ENCODE results near the gene GPR62. TPM values are rescaled to one million over a fixed set of nuclear protein-coding genes. Genes with fewer than 3 reads are reported as not detected.

Gene GPR62
- total RNA-seq, 1 experiment from 2014 or later = not detected

DNA sequence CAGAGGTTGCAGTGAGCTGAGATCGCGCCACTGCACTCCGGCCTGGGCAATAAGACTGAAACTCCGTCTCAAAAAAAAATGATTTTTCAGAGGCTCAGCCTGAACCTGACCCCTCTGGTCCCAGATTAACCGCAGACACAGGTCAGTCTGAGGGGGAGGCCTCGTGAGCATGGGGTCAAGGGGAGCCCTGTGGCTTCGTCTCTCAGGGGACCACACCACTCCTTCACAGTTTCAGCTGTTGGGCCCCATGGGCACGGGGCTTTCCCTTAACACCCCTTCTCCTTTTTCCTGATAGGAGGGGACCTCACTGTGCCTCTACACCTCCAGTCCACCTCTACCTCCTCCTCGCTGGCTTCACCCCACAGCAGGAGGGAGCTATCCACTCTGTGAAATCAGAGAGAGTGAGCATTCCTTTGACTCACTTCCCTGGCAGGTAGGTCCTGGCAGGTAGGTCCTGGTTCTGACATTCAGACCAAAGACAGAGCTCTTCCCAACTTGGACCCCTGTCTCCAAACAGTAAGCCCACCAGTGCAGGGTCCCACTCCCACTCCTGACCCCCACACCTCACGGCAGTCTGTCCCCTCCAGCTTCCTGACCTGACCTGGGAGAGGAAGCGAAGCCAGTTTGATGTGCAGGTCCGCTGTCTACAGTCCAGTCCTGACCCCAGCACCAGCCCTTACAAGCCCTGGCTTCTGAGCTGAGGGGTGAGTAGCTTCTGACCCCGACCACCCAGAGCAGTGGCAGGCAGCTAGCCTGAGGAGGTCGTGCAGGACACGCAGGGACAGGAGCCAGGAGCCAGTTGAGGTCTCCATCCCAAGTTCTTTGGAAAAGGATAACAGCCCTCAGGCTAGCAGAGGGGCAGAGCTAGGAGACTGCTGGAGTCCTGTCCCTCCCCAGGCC, 22.5 kb upstream of the GPR62 start:
- Histone ChIP-seq H3K27ac (ENCODE audit: low read length) (no peak overlapping the region), H3K27me3 (ENCODE audit: control insufficient read depth, insufficient read depth, low read length) (no peaks in the 10 kb centered on the region), H3K4me1 (ENCODE audit: control insufficient read depth, insufficient read depth, low read length) (no peaks in the 10 kb centered on the region), H3K36me3 (ENCODE audit: control insufficient read depth, insufficient read depth, low read length) (no peaks in the 10 kb centered on the region), H3K9me3 (ENCODE audit: control insufficient read depth, insufficient read depth, low read depth, low read length) (no peaks in the 10 kb centered on the region), H3K4me3 (ENCODE audit: low read depth in 2 of 2, low read length in 2 of 2) (no peak overlapping the region)
- TF ChIP-seq, protein P1, sequence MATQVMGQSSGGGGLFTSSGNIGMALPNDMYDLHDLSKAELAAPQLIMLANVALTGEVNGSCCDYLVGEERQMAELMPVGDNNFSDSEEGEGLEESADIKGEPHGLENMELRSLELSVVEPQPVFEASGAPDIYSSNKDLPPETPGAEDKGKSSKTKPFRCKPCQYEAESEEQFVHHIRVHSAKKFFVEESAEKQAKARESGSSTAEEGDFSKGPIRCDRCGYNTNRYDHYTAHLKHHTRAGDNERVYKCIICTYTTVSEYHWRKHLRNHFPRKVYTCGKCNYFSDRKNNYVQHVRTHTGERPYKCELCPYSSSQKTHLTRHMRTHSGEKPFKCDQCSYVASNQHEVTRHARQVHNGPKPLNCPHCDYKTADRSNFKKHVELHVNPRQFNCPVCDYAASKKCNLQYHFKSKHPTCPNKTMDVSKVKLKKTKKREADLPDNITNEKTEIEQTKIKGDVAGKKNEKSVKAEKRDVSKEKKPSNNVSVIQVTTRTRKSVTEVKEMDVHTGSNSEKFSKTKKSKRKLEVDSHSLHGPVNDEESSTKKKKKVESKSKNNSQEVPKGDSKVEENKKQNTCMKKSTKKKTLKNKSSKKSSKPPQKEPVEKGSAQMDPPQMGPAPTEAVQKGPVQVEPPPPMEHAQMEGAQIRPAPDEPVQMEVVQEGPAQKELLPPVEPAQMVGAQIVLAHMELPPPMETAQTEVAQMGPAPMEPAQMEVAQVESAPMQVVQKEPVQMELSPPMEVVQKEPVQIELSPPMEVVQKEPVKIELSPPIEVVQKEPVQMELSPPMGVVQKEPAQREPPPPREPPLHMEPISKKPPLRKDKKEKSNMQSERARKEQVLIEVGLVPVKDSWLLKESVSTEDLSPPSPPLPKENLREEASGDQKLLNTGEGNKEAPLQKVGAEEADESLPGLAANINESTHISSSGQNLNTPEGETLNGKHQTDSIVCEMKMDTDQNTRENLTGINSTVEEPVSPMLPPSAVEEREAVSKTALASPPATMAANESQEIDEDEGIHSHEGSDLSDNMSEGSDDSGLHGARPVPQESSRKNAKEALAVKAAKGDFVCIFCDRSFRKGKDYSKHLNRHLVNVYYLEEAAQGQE (IDR thresholded peaks at IDR 0.05; ENCODE audit: insufficient read depth in 1 of 2, low read depth in 2 of 2, low read length in 1 of 2) = no peak
- no peak for TF ChIP-seq POLR2AphosphoS5 (IDR thresholded peaks at IDR 0.05; ENCODE audit: low read depth, low read length)
- TF ChIP-seq, protein P2, sequence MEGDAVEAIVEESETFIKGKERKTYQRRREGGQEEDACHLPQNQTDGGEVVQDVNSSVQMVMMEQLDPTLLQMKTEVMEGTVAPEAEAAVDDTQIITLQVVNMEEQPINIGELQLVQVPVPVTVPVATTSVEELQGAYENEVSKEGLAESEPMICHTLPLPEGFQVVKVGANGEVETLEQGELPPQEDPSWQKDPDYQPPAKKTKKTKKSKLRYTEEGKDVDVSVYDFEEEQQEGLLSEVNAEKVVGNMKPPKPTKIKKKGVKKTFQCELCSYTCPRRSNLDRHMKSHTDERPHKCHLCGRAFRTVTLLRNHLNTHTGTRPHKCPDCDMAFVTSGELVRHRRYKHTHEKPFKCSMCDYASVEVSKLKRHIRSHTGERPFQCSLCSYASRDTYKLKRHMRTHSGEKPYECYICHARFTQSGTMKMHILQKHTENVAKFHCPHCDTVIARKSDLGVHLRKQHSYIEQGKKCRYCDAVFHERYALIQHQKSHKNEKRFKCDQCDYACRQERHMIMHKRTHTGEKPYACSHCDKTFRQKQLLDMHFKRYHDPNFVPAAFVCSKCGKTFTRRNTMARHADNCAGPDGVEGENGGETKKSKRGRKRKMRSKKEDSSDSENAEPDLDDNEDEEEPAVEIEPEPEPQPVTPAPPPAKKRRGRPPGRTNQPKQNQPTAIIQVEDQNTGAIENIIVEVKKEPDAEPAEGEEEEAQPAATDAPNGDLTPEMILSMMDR (IDR thresholded peaks at IDR 0.05) = no peak
- no peak for TF ChIP-seq TCF7L2 (IDR thresholded peaks at IDR 0.05; ENCODE audit: low read depth, low read length)
- no peak for TF ChIP-seq SIN3A (IDR thresholded peaks at IDR 0.05; ENCODE audit: borderline replicate concordance, insufficient read depth, low read depth, low read length)
- in situ Hi-C loops (cut with HindIII; ENCODE audit: low pct_unique_long_range_greater_than_20kb, low sequenced_read_pairs) (no loop called here), intact Hi-C loops (cut with micrococcal nuclease; ENCODE audit: unreplicated experiment) (no loop called here)
- CTCF ChIA-PET = interaction anchor here (0.6 kb wide), 1 partner anchor 26 kb away, joined by 3 read pairs; no protein-coding TSS in a partner anchor
- BruUV-seq (replicated peaks) = no TSS peak
- DNase-seq (ENCODE audit: low read depth, low spot score) (no peak), ATAC-seq (no peak)
- POLR2A ChIA-PET = interaction anchor here (0.5 kb wide), 1 partner anchor 393 kb away, joined by 3 read pairs; no protein-coding TSS in a partner anchor

DNA sequence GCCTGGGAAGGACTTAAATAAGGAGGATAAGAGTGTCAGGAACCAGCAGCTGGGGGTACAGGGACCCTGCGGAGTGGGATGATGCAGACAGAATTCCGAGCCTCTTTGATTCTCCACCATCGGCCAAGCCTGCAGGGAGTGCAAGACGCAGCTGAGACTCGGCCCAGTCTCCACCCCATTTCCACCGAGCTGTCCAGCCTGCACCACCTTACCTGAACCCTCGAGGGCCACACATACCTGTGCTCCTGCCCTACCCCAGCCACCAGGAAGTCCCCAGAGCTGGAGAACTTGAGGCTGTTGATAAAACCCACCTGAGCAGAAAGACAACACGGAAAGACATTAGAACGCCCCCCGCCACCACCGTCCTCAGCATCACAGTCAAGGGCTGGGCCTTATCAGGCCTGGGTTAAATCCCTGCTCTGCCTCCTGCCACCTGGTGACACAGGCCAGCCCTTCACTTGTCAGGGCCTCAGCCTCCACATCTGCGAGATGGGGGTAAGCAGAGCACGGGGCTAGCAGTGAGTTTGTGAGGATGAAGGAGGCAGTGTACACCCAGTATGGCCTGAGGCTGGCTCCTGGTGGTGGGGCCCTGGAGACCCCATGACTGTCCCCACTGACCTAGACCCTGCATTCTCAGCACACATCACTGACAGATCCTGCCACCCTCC, 21.6 kb upstream of the GPR62 start:
- intact Hi-C loops (cut with micrococcal nuclease; ENCODE audit: unreplicated experiment) = no loop called here
- BruUV-seq (replicated peaks) = no TSS peak
- H3K4me3 ChIP-seq (ENCODE audit: low read depth in 2 of 2, low read length in 2 of 2) = no peak overlapping the region
- H3K9me3 ChIP-seq (ENCODE audit: control insufficient read depth, insufficient read depth, low read depth, low read length) = no peaks in the 10 kb centered on the region
- no peaks in the 10 kb centered on the region for H3K36me3 ChIP-seq (ENCODE audit: control insufficient read depth, insufficient read depth, low read length)
- in situ Hi-C loops (cut with HindIII; ENCODE audit: low pct_unique_long_range_greater_than_20kb, low sequenced_read_pairs) = no loop called here
- TF ChIP-seq, protein P1 (IDR thresholded peaks at IDR 0.05; ENCODE audit: insufficient read depth in 1 of 2, low read depth in 2 of 2, low read length in 1 of 2) = no peak
- TF ChIP-seq POLR2AphosphoS5 (IDR thresholded peaks at IDR 0.05; ENCODE audit: low read depth, low read length) = no peak
- TF ChIP-seq TCF7L2 (IDR thresholded peaks at IDR 0.05; ENCODE audit: low read depth, low read length) = no peak
- TF ChIP-seq SIN3A (IDR thresholded peaks at IDR 0.05; ENCODE audit: borderline replicate concordance, insufficient read depth, low read depth, low read length) = no peak
- ATAC-seq = no peak
- no peaks in the 10 kb centered on the region for H3K27me3 ChIP-seq (ENCODE audit: control insufficient read depth, insufficient read depth, low read length)
- no peak overlapping the region for H3K27ac ChIP-seq (ENCODE audit: low read length)
- ChIA-PET CTCF (interaction anchor here (0.6 kb wide), 1 partner anchor 25 kb away, joined by 3 read pairs; no protein-coding TSS in a partner anchor), POLR2A (no interaction called here)
- no peak for DNase-seq (ENCODE audit: low read depth, low spot score)
- H3K4me1 ChIP-seq (ENCODE audit: control insufficient read depth, insufficient read depth, low read length) = no peaks in the 10 kb centered on the region

Data from Panc1 (cell line).